HepG2 (cell line): ENCODE measurements around the gene CPA2. TPM values are rescaled to one million over a fixed set of nuclear protein-coding genes. Genes with fewer than 3 reads are reported as not detected.
A peak's percentile ranks its signal among the peaks of the same experiment; 100 is the strongest.
"Not testable (repeated sequence)": the region's sequence is repeated elsewhere in the genome, so short reads cannot be mapped to it uniquely, and the experiment has no call there.

Experiments used
- ATAC-seq: fragments of 200-7000 bp; cut with Tn5 transposase; 3 replicates; pipeline ENCODE4 v1.9.1; 2020; ENCODE audit warnings: mild to moderate bottlenecking, moderate library complexity
- BruUV-seq: library from RNA; stranded (reverse); fragments of 400-500 nt; replicated peaks from 2 replicates; lab custom pipeline; 2021; lab: Mats Ljungman, UMichigan
- CTCF ChIA-PET: fragments of 300-600 bp; formaldehyde crosslinking; extraction: SDS; loops from one replicate; lab custom pipeline; 2021; ENCODE audit warnings: low total read pairs, inconsistent platforms, low intra/inter-chr PET ratio; lab: Yijun Ruan, JAX
- POLR2A ChIA-PET: fragments of 350-600 bp; sonication (Branson Sonifier 250); formaldehyde crosslinking; loops from one replicate; lab custom pipeline; 2020; ENCODE audit warnings: antibody characterized with exemption, inconsistent platforms; lab: Yijun Ruan, JAX
- DNase-seq: peaks from one replicate; pipeline ENCODE4 v3.0.0-alpha.2; 2015; ENCODE audit warnings: low spot score
- FAIRE-seq: peaks from 3 replicates; lab custom pipeline; 2011; peaks lifted over from hg19 to GRCh38; lab: Jason Lieb, UNC
- H2AFZ ChIP-seq: one replicate; pipeline ENCODE4 v1.6.1; 2011; ENCODE audit warnings: low read length, inconsistent platforms
- H3K27ac ChIP-seq: fragments of 300-600 bp; 3 replicates; pipeline ENCODE4 v1.8.0; 2011; ENCODE audit warnings: mixed run types, mild to moderate bottlenecking, mixed read lengths, low read length, inconsistent platforms; ENCODE audit not compliant: insufficient read depth; ENCODE audit errors: extremely low read length
- H3K27me3 ChIP-seq, 2 experiments: fragments of 200-600 bp in 1 of 2; 2 replicates in 1 of 2; 3 replicates in 1 of 2; pipeline versions ENCODE4 v1.6.0 to v1.8.0; 2011; ENCODE audit warnings: low read length in 2 of 2, mild to moderate bottlenecking in 2 of 2, moderate library complexity in 2 of 2, inconsistent platforms in 1 of 2; ENCODE audit not compliant: insufficient read depth in 2 of 2, control insufficient read depth in 1 of 2
- H3K36me3 ChIP-seq, 2 experiments: fragments of 200-600 bp in 1 of 2; replicated peaks in 1 of 2; 2 replicates in 1 of 2; 3 replicates in 1 of 2; pipeline versions ENCODE4 v1.5.1 to v1.8.0; 2011; ENCODE audit warnings: low read length in 2 of 2, inconsistent platforms in 1 of 2; ENCODE audit not compliant: insufficient read depth in 2 of 2, control insufficient read depth in 1 of 2
- H3K4me1 ChIP-seq: 2 replicates; pipeline ENCODE4 v1.5.1; 2012; ENCODE audit warnings: low read length, inconsistent platforms; ENCODE audit not compliant: insufficient read depth
- H3K4me2 ChIP-seq: 2 replicates; pipeline ENCODE4 v1.6.0; 2011; ENCODE audit warnings: low read depth, low read length, inconsistent platforms
- H3K4me3 ChIP-seq, 3 experiments: fragments of 200-600 bp in 1 of 3; sonication (generic), shearing (Covaris generic) in 1 of 3; replicated peaks in 1 of 3; 2 replicates each; pipeline ENCODE4 v1.5.1; 2011 to 2016; ENCODE audit warnings: low read length in 3 of 3, inconsistent platforms in 2 of 3, low read depth in 2 of 3, mild to moderate bottlenecking in 2 of 3, control low read depth in 1 of 3, mixed read lengths in 1 of 3; ENCODE audit not compliant: insufficient read depth in 1 of 3
- H3K79me2 ChIP-seq: one replicate; pipeline ENCODE4 v1.6.1; 2011; ENCODE audit warnings: low read length, inconsistent platforms; ENCODE audit not compliant: insufficient read depth
- H3K9ac ChIP-seq: 2 replicates; pipeline ENCODE4 v1.6.0; 2011; ENCODE audit warnings: mild to moderate bottlenecking, low read depth, low read length, inconsistent platforms; ENCODE audit not compliant: insufficient read depth
- H3K9me3 ChIP-seq: 2 replicates; pipeline ENCODE4 v1.5.1; 2012; ENCODE audit warnings: mild to moderate bottlenecking, low read length
- H4K20me1 ChIP-seq: 2 replicates; pipeline ENCODE4 v1.6.0; 2011; ENCODE audit warnings: inconsistent platforms, mild to moderate bottlenecking, low read length, moderate library complexity; ENCODE audit not compliant: insufficient read depth
- IKZF4 ChIP-seq: sonication (generic); formaldehyde crosslinking; IDR thresholded peaks from 2 replicates; pipeline ENCODE4 v1.5.1; 2020; ENCODE audit warnings: borderline replicate concordance, mild to moderate bottlenecking, low read depth, missing genetic modification reagents; ENCODE audit errors: not compliant biosample characterization
- NRL ChIP-seq: sonication (generic); formaldehyde crosslinking; IDR thresholded peaks from 2 replicates; pipeline ENCODE4 v1.5.0; 2020; ENCODE audit warnings: missing genetic modification reagents, mild to moderate bottlenecking, moderate library complexity, borderline replicate concordance
- RAD21 ChIP-seq: fragments of 450-650 bp; formaldehyde crosslinking; IDR thresholded peaks from 2 replicates; pipeline ENCODE4 v1.5.0; 2020; ENCODE audit warnings: mild to moderate bottlenecking
- RNF2 ChIP-seq: fragments of 450-650 bp; conservative IDR thresholded peaks from 2 replicates; pipeline ENCODE4 v1.6.1; 2016; ENCODE audit warnings: low read depth
- SOX13 ChIP-seq, 3 experiments: fragments of 450-650 bp in 1 of 3; sonication (generic) in 1 of 3; formaldehyde crosslinking in 1 of 3; IDR thresholded peaks in 2 of 3; conservative IDR thresholded peaks in 1 of 3; 2 replicates each; pipeline versions ENCODE4 v1.5.0 to v1.6.1; 2016 to 2020; ENCODE audit warnings: antibody characterized with exemption in 1 of 3, mild to moderate bottlenecking in 1 of 3, missing compliant biosample characterization in 1 of 3, missing genetic modification reagents in 1 of 3, moderate library complexity in 1 of 3
- ZNF230 ChIP-seq: sonication (generic); formaldehyde crosslinking; IDR thresholded peaks from 2 replicates; pipeline ENCODE4 v1.4.0; 2020; ENCODE audit warnings: mild to moderate bottlenecking, missing genetic modification reagents
- ZNF30 ChIP-seq: sonication (generic); formaldehyde crosslinking; IDR thresholded peaks from 2 replicates; pipeline ENCODE4 v1.5.0; 2020; ENCODE audit warnings: mild to moderate bottlenecking, missing genetic modification reagents
- ZNF33A ChIP-seq: sonication (generic); formaldehyde crosslinking; IDR thresholded peaks from 2 replicates; pipeline ENCODE4 v1.5.1; 2020; ENCODE audit warnings: missing genetic modification reagents, mild to moderate bottlenecking, moderate library complexity, borderline replicate concordance
- WGBS: methylation state at CpG from one replicate; pipeline ENCODE4 v1.1.6; 2017; ENCODE audit warnings: low lambda C conversion rate; 5-methylcytosine and 5-hydroxymethylcytosine counted together
- in situ Hi-C: cut with HindIII; loops from 2 replicates; pipeline ENCODE4 v1.10.0; 2017; ENCODE audit warnings: low pct_unique_long_range_greater_than_20kb; ENCODE audit not compliant: extremely low pct_ligation_motif_present
- intact Hi-C: fragments of 100-400 bp; cut with micrococcal nuclease; formaldehyde crosslinking; loops from one replicate; pipeline ENCODE4 v1.10.0; 2022; ENCODE audit not compliant: unreplicated experiment
- polyA plus RNA-seq, 8 experiments: library from polyadenylated mRNA; depleted of rRNA in 3 of 8; stranded (reverse) in 7 of 8; unstranded in 1 of 8; fragments of >200 nt; fragmentation: Illumina TruSeq in 4 of 8; extraction: Trizol in 4 of 8; gene quantifications; 2 replicates each; pipeline versions ENCODE4 v1.2.1 to v1.2.3, GENCODE V29; 2011 to 2016; ENCODE audit warnings: low read depth in 4 of 8, missing spikeins in 1 of 8, mixed read lengths in 1 of 8; ENCODE audit not compliant: insufficient read depth in 1 of 8
- total RNA-seq, 5 experiments: library from RNA; depleted of rRNA; stranded (reverse); fragments of >200 nt; fragmentation: Illumina TruSeq; extraction: Trizol; gene quantifications; 2 replicates each; pipeline ENCODE4 v1.2.3, GENCODE V29; 2016; ENCODE audit warnings: low read depth in 1 of 5
- TF ChIP-seq, protein P1 (sequence below): IDR thresholded peaks from 2 replicates; pipeline ENCODE4 v1.6.1; 2016; ENCODE audit warnings: low read depth, missing genetic modification reagents, missing compliant biosample characterization

Gene CPA2
- total and polyA plus RNA-seq, 2 of the 13 experiments (the other 11 are each of a cell fraction or from before 2014, with no cell fraction given): not detected

- TF ChIP-seq ZNF30 (CRISPR knock-in tag) (no peak), IKZF4 (CRISPR knock-in tag) (no peak), RAD21 (CRISPR knock-in tag) (no peak), ZNF33A (CRISPR knock-in tag) (no peak), ZNF230 (CRISPR knock-in tag) (no peak), RNF2 (no peak)
- TF ChIP-seq, protein P1, sequence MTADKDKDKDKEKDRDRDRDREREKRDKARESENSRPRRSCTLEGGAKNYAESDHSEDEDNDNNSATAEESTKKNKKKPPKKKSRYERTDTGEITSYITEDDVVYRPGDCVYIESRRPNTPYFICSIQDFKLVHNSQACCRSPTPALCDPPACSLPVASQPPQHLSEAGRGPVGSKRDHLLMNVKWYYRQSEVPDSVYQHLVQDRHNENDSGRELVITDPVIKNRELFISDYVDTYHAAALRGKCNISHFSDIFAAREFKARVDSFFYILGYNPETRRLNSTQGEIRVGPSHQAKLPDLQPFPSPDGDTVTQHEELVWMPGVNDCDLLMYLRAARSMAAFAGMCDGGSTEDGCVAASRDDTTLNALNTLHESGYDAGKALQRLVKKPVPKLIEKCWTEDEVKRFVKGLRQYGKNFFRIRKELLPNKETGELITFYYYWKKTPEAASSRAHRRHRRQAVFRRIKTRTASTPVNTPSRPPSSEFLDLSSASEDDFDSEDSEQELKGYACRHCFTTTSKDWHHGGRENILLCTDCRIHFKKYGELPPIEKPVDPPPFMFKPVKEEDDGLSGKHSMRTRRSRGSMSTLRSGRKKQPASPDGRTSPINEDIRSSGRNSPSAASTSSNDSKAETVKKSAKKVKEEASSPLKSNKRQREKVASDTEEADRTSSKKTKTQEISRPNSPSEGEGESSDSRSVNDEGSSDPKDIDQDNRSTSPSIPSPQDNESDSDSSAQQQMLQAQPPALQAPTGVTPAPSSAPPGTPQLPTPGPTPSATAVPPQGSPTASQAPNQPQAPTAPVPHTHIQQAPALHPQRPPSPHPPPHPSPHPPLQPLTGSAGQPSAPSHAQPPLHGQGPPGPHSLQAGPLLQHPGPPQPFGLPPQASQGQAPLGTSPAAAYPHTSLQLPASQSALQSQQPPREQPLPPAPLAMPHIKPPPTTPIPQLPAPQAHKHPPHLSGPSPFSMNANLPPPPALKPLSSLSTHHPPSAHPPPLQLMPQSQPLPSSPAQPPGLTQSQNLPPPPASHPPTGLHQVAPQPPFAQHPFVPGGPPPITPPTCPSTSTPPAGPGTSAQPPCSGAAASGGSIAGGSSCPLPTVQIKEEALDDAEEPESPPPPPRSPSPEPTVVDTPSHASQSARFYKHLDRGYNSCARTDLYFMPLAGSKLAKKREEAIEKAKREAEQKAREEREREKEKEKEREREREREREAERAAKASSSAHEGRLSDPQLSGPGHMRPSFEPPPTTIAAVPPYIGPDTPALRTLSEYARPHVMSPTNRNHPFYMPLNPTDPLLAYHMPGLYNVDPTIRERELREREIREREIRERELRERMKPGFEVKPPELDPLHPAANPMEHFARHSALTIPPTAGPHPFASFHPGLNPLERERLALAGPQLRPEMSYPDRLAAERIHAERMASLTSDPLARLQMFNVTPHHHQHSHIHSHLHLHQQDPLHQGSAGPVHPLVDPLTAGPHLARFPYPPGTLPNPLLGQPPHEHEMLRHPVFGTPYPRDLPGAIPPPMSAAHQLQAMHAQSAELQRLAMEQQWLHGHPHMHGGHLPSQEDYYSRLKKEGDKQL (CRISPR knock-in tag): no peak
Observed at GRCh38 chr7:130232209-130232608, 34.5 kb upstream of the CPA2 start (continued).

- Histone ChIP-seq H3K9ac (no peak overlapping the region), H4K20me1 (no peaks in the 10 kb centered on the region), H3K36me3 (no peaks in the 10 kb centered on the region), H3K4me3 (no peak overlapping the region), H3K4me2 (no peak overlapping the region), H3K9me3 (no peaks in the 10 kb centered on the region), H3K27me3 (no peaks in the 10 kb centered on the region), H3K27ac (no peak overlapping the region), H3K4me1 (peaks cover 33% of the 10 kb centered on the region), H3K79me2 (no peaks in the 10 kb centered on the region), H2AFZ (no peak overlapping the region)
- DNase-seq (no peak), FAIRE-seq (no peak), ATAC-seq (no peak)
- in situ Hi-C loops (no loop called here), intact Hi-C loops (no loop called here)
- CTCF ChIA-PET: no interaction called here
- POLR2A ChIA-PET: no interaction called here
- 24% methylated on average over 2 of the region's 2 CpGs for WGBS
- TF ChIP-seq SOX13 (IDR thresholded peaks at IDR 0.05): no peak
- 0 out of 4 replicates have a peak, but pooled peaks of 1 of the 2 experiments have one; percentile 9 for TF ChIP-seq SOX13 (CRISPR knock-in tag; conservative IDR thresholded peaks at IDR 0.05 in 1 of 2, IDR thresholded peaks at IDR 0.05 in 1 of 2)
- no peak for TF ChIP-seq NRL (CRISPR knock-in tag)
- BruUV-seq: no TSS peak
Observed at GRCh38 chr7:130234078-130234477, 32.6 kb upstream of the CPA2 start.

DNA sequence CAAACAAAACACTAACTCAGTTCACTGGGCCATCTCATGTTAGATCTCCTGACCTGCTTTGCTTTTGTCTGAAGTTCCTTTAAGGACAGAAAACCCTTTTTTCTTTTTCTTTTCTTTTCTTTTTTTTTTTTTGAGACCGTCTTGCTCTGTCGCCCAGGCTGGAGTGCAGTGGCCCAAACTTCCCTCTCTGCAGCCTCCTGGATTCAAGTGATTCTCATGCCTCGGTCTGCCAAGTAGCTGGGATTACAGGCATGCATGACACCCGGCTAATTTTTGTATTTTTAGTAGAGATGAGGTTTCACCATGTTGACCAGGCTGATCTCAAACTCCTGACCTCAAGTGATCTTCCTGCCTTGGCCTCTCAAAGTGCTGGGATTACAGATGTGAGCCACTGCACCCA lies 30.3 kb upstream of the CPA2 start:
- H3K4me3 ChIP-seq, H3K27me3 ChIP-seq, H3K4me2 ChIP-seq, in situ Hi-C loops, H3K36me3 ChIP-seq, intact Hi-C loops, DNase-seq, H4K20me1 ChIP-seq, ATAC-seq, H3K9me3 ChIP-seq, BruUV-seq, H2AFZ ChIP-seq, H3K27ac ChIP-seq, H3K9ac ChIP-seq, H3K79me2 ChIP-seq, CTCF ChIA-PET, POLR2A ChIA-PET, FAIRE-seq: not testable (repeated sequence)
- 38% methylated on average over 4 of the region's 4 CpGs for WGBS
- peaks cover 25% of the 10 kb centered on the region for H3K4me1 ChIP-seq
